HG03442 (cell line): Measurements from ENCODE around the gene ANP32E.
"Not testable (repeated sequence)": the region's sequence is repeated elsewhere in the genome, so short reads cannot be mapped to it uniquely, and the experiment has no call there.

Experiments
- ATAC-seq: cut with Tn5 transposase; IDR thresholded peaks from one replicate; pipeline ENCODE4 v1.9.1; 2021; ENCODE audit warnings: mild to moderate bottlenecking, moderate library complexity; ENCODE audit not compliant: unreplicated experiment

Gene ANP32E

GRCh38 chr1:150214099-150214756 is 21.7 kb downstream of the ANP32E start:
- ATAC-seq, result not testable (repeated sequence)

- ATAC-seq, result peak; percentile 82
Observed at GRCh38 chr1:150213170-150214098, 22.5 kb downstream of the ANP32E start.

- ATAC-seq, result no peak
Observed at GRCh38 chr1:150212070-150212469, 23.8 kb downstream of the ANP32E start.

DNA sequence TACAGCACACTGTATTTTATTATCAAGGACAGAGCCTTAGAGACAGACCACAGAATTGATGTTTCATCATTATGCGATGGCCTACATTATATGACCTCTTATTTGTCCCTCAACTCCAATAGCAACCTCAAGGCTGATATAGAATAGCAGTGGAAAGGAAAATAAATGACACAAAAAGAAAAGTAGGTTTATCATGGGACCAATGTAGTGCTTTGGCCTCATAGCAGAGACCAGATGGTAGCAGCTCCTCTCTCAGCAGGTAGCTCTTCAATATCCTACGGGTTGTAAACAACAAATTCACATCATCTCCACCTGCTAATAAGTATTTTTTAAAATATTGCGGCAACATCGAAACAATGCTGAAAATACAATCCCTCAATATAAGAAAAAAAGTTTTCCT is 25.2 kb downstream of the ANP32E start:
- no peak for ATAC-seq

- ATAC-seq, result no peak
Observed at GRCh38 chr1:150210091-150210490, 25.8 kb downstream of the ANP32E start.

DNA sequence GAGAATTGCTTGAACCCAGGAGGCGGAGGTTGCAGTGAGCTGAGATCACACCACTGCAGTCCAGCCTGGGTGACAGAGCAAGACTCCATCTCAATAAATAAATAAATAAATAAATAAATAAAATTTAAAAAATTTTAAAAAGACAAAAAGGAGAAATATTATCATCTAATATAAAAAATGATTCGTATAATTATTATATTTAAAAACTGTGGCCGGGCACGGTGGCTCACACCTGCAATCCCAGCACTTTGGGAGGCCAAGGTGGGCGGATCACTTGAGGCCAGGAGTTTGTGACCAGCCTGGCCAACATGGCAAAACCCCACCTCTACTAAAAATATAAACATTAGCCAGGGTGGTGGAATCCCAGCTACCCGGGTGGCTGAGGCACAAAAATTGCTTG is 27.5 kb downstream of the ANP32E start:
- ATAC-seq, result not testable (repeated sequence)

GRCh38 chr1:150207281-150207971 is 28.5 kb downstream of the ANP32E start:
- no peak for ATAC-seq

DNA sequence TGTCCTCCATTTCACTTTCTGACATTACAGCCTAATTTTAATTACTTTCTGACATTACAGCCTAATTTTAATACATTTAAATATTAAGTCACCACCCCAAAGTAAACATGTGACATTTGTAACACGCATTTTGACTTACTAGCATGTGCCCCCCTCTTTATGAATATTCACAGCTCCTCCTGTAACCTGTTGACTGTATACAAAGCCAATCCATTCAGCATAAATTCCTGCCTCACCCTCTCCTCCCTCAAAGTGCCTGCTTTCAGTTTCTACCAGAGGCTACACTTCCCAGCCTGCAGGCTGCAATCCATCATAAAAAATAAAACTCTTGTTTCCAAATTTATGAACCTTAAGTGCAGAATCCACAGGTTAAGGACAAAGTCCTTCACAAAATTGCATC is 39.5 kb downstream of the ANP32E start:
- no peak for ATAC-seq

- ATAC-seq, result no peak
Observed at GRCh38 chr1:150194381-150195031, 41.4 kb downstream of the ANP32E start.

DNA sequence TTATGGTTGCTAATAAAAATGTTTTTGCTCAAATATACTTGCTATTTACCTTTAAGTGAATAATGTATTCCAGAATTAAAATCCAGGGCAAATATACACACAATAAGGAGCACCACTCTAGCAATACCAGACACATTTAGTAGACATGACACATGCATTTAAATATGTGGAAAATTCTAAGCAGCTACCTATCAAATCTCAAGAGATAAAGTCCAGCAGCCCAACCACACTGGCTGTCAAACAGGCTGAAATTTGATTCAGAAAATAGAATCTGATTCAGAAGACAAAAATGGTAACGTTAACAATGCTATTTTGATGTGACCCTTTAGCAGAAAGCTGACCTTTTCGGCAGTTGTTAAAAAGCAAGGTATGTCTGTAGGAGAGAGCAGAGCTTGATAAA is 43.9 kb downstream of the ANP32E start:
- ATAC-seq, result no peak

- ATAC-seq, result no peak
Observed at GRCh38 chr1:150187560-150187931, 48.4 kb downstream of the ANP32E start.

GRCh38 chr1:150186789-150187559 is 48.9 kb downstream of the ANP32E start:
- ATAC-seq, result no peak

DNA sequence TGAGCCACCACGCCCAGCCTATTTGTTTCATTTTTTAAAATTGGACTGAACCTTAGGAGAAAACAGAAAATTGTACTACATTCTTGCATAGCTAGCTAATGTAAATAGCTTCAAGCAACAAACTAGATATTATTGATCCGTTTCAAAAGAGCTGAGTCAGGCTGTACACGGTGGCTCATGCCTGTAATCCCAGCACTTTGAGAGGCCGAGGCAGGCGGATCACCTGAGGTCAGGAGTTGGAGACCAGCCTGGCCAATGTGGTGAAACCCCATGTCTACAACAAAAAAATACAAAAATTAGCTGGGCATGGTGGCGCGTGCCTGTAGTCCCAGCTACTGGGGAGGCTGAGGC is 49.5 kb downstream of the ANP32E start:
- ATAC-seq, result not testable (repeated sequence)

GRCh38 chr1:150185481-150185880 is 50.4 kb downstream of the ANP32E start:
- no peak for ATAC-seq

DNA sequence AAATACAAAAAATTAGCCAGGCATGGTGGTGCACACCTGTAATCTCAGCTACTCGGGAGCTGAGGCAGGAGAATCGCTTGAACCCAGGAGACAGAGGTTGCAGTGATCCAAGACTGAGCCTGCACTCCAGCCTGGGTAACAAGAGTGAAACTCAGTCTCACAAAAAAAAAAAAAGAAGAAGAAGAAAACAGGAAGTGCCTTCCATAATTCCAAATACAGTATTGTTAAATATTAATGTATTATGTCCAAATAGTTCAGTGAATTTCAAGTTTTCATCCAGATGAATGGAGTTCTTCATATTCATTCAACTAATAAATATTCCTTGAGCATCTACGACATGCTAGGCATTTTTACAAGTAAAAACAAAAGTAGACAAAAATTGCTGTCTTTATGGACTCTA is 52.9 kb downstream of the ANP32E start:
- no peak for ATAC-seq

GRCh38 chr1:150182247-150182646 is 53.7 kb downstream of the ANP32E start:
- ATAC-seq, result no peak

GRCh38 chr1:150180474-150180873 is 55.4 kb downstream of the ANP32E start:
- no peak for ATAC-seq

DNA sequence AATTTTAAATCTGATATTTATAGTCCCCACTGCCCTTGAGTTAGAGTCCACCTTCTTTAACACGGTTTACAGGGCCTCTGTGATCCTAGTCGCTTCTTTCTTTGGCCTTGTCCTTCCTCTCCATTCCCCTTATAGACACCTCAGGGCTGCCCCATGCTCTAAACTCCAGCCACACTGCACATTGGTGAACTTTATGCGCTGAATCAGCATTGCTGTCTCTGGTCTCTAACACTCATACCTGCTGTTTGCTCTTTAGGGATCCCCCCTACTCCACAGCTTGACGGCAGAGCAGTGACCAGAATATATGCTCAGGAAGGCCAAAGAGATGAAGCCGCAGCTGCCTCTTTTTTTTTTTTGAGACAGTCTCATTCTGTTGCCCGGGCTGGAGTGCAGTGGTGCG is 56.0 kb downstream of the ANP32E start:
- no peak for ATAC-seq

GRCh38 chr1:150178548-150178947 is 57.4 kb downstream of the ANP32E start:
- no peak for ATAC-seq

DNA sequence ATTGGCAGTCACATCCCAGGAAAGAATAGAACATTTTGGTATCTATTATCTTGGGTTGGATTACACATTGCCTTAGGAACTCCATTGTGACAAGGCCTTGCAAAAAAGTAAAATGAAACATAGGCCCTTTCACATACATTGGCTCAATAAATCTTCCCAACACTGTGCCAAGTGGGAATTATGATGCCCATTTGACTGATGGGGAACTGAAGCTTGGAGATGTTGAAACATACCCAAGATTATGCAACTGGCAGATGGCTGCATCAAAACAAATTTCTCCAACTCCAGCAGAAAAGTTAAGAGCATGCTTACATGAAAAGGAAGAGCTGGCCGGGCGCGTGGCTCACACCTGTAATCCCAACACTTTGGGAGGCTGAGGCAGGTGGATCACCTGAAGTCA is 59.3 kb downstream of the ANP32E start:
- no peak for ATAC-seq
